DND-41 (cell line): Measurements from ENCODE around the gene SRSF9.

ENCODE experiments used
- ATAC-seq: fragments of 200-7000 bp; cut with Tn5 transposase; 3 replicates; pipeline ENCODE4 v1.9.1; 2021; ENCODE audit warnings: low read depth; ENCODE audit not compliant: insufficient read depth
- DNase-seq: peaks from one replicate; pipeline ENCODE4 v3.0.0-alpha.2; 2020
- H2AFZ ChIP-seq: 2 replicates; pipeline ENCODE4 v1.6.0; 2012; ENCODE audit warnings: low read depth, low read length
- H3K27ac ChIP-seq: 2 replicates; pipeline ENCODE4 v1.5.1; 2012; ENCODE audit warnings: low read length, inconsistent platforms
- H3K27me3 ChIP-seq: fragments of 200-600 bp; sonication (generic); 2 replicates; pipeline ENCODE4 v1.6.0; 2012; ENCODE audit warnings: low read length, mild to moderate bottlenecking, inconsistent platforms; ENCODE audit not compliant: insufficient read depth, poor library complexity
- H3K36me3 ChIP-seq: 2 replicates; pipeline ENCODE4 v1.5.1; 2012; ENCODE audit warnings: low read length, inconsistent platforms; ENCODE audit not compliant: insufficient read depth
- H3K4me1 ChIP-seq: 2 replicates; pipeline ENCODE4 v1.5.1; 2012; ENCODE audit warnings: mild to moderate bottlenecking, low read length; ENCODE audit not compliant: insufficient read depth
- H3K4me2 ChIP-seq: 2 replicates; pipeline ENCODE4 v1.6.0; 2012; ENCODE audit warnings: mild to moderate bottlenecking, moderate library complexity, low read length, inconsistent platforms; ENCODE audit not compliant: insufficient read depth
- H3K4me3 ChIP-seq, 2 experiments: fragments of 200-600 bp in 1 of 2; shearing (Covaris generic) in 1 of 2; 2 replicates each; pipeline ENCODE4 v1.5.1; 2012 to 2016; ENCODE audit warnings: inconsistent platforms in 2 of 2, low read length in 2 of 2, mild to moderate bottlenecking in 2 of 2, low read depth in 1 of 2, moderate library complexity in 1 of 2
- H3K79me2 ChIP-seq: 2 replicates; pipeline ENCODE4 v1.6.0; 2012; ENCODE audit warnings: low read length, inconsistent platforms; ENCODE audit not compliant: insufficient read depth
- H3K9ac ChIP-seq: 2 replicates; pipeline ENCODE4 v1.6.0; 2012; ENCODE audit warnings: low read depth, mild to moderate bottlenecking, inconsistent platforms, low read length, moderate library complexity
- H3K9me3 ChIP-seq: 2 replicates; pipeline ENCODE4 v1.5.1; 2012; ENCODE audit warnings: low read length, moderate library complexity, mild to moderate bottlenecking, inconsistent platforms; ENCODE audit not compliant: insufficient read depth, severe bottlenecking
- H4K20me1 ChIP-seq: 2 replicates; pipeline ENCODE4 v1.6.0; 2012; ENCODE audit warnings: low read length; ENCODE audit not compliant: insufficient read depth
- EZH2 ChIP-seq: IDR thresholded peaks from 3 replicates; pipeline ENCODE4 v1.6.1; 2012; ENCODE audit warnings: borderline replicate concordance, low read depth, mild to moderate bottlenecking, moderate library complexity, low read length, inconsistent platforms; ENCODE audit not compliant: severe bottlenecking
- TF ChIP-seq, protein P1 (sequence below): IDR thresholded peaks from 2 replicates; pipeline ENCODE4 v1.5.1; 2012; ENCODE audit warnings: borderline replicate concordance, low read length, moderate library complexity, mild to moderate bottlenecking; ENCODE audit not compliant: poor library complexity, severe bottlenecking; ENCODE audit errors: extremely low read depth

Gene SRSF9

DNA sequence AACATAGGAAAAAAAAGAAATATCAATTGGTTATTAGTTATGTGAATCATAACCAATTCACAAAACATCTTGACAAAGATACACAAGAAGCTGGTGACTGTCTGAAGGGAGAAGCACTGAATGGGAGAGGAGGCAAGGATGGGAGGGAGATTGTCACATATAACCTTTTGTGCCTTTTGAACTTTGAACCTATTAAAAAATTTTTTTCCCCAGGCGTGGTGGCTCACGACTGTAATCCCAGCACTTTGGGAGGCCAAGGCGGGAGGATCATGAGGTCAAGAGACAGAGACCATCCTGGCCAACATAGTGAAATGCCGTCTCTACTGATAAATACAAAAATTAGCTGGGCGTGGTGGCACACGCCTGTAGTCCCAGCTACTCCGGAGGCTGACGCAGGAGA, 39.0 kb upstream of the SRSF9 start:
- Histone ChIP-seq H3K36me3 (peaks cover 52% of the 10 kb centered on the region), H3K4me1 (no peaks in the 10 kb centered on the region), H3K79me2 (no peaks in the 10 kb centered on the region), H3K27ac (no peak overlapping the region), H3K9me3 (no peaks in the 10 kb centered on the region), H3K27me3 (no peaks in the 10 kb centered on the region), H3K9ac (no peak overlapping the region), H2AFZ (no peak overlapping the region), H3K4me2 (no peak overlapping the region), H3K4me3 (no peak overlapping the region), H4K20me1 (no peaks in the 10 kb centered on the region)
- ATAC-seq = no peak
- TF ChIP-seq, protein P1, sequence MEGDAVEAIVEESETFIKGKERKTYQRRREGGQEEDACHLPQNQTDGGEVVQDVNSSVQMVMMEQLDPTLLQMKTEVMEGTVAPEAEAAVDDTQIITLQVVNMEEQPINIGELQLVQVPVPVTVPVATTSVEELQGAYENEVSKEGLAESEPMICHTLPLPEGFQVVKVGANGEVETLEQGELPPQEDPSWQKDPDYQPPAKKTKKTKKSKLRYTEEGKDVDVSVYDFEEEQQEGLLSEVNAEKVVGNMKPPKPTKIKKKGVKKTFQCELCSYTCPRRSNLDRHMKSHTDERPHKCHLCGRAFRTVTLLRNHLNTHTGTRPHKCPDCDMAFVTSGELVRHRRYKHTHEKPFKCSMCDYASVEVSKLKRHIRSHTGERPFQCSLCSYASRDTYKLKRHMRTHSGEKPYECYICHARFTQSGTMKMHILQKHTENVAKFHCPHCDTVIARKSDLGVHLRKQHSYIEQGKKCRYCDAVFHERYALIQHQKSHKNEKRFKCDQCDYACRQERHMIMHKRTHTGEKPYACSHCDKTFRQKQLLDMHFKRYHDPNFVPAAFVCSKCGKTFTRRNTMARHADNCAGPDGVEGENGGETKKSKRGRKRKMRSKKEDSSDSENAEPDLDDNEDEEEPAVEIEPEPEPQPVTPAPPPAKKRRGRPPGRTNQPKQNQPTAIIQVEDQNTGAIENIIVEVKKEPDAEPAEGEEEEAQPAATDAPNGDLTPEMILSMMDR = no peak
- no peak for TF ChIP-seq EZH2
- no peak for DNase-seq

DNA sequence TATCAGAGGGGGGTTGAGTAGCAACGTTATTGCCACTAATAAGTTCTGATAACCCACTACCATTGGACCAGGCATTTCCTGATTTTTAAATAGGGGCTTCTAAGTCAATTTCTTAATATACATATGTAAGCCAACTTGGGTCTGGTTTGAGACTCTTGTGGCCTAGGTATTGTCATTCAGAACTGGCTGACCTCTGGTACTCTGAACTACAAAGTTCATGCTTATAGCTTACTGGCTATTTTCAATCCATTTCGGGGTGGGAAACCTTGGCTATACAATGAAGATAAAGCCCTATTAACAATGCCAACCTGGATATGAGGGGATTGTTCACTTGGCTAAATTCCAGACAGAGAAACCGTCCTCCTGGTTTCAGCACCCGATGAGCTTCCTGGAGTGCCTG, 35.0 kb upstream of the SRSF9 start:
- Histone ChIP-seq H3K36me3 (peaks cover 51% of the 10 kb centered on the region), H3K4me3 (no peak overlapping the region), H3K9ac (no peak overlapping the region), H3K9me3 (no peaks in the 10 kb centered on the region), H3K4me2 (no peak overlapping the region), H3K27ac (no peak overlapping the region), H3K27me3 (no peaks in the 10 kb centered on the region), H3K4me1 (no peaks in the 10 kb centered on the region), H2AFZ (no peak overlapping the region), H4K20me1 (no peaks in the 10 kb centered on the region), H3K79me2 (no peaks in the 10 kb centered on the region)
- ATAC-seq (no peak), DNase-seq (no peak)
- TF ChIP-seq EZH2 = no peak
- TF ChIP-seq, protein P1 = no peak

DNA sequence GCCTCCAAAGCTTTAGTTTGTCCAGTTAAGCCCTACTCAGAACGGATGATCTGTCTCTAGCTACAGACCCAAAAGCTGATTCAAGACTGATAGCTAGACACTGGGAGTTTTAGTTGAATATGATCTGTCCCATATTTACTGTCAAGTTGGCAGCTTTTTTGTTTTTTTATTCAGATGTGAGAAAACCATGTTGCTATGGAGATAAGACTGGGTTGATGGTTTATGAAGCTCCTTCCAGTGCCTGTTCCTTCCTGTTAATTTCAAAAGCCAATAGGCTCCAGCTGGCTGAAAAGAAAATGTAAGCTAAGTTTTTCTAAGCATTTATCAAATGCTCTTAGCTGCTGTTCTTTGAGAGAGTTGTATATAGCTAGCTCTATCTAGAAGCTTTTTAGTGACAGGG, 31.0 kb upstream of the SRSF9 start:
- H3K4me1 ChIP-seq = peaks cover 13% of the 10 kb centered on the region
- H3K36me3 ChIP-seq = peaks cover 52% of the 10 kb centered on the region
- H3K4me2 ChIP-seq = no peak overlapping the region
- peaks cover 25% of the 10 kb centered on the region for H4K20me1 ChIP-seq
- H3K79me2 ChIP-seq = peaks cover 29% of the 10 kb centered on the region
- no peak overlapping the region for H2AFZ ChIP-seq
- H3K9me3 ChIP-seq = no peaks in the 10 kb centered on the region
- H3K27ac ChIP-seq = no peak overlapping the region
- no peak overlapping the region for H3K9ac ChIP-seq
- DNase-seq (no peak), ATAC-seq (no peak)
- TF ChIP-seq, protein P1 = no peak
- no peak for TF ChIP-seq EZH2
- H3K4me3 ChIP-seq = no peak overlapping the region
- no peaks in the 10 kb centered on the region for H3K27me3 ChIP-seq
